Peyer's patch (tissue), 4 donors: ENCODE data around the gene CEMIP. TPM values are rescaled to one million over a fixed set of nuclear protein-coding genes. Genes with fewer than 3 reads are reported as not detected.

Experiments used
- DNase-seq, 3 donors: peaks; one replicate each; pipeline ENCODE4 v3.0.0-alpha.2; 2017 to 2019
- H3K27ac ChIP-seq, 4 donors: fragments of 200-600 bp; sonication (generic); one replicate each; pipeline ENCODE4 v1.5.1; 2016 to 2019
- H3K27me3 ChIP-seq, 2 donors: fragments of 200-600 bp; sonication (generic); one replicate each; pipeline ENCODE4 v1.5.1; 2019
- H3K36me3 ChIP-seq, 3 donors: fragments of 200-600 bp; sonication (generic); one replicate each; pipeline ENCODE4 v1.5.1; 2016 to 2019
- H3K4me1 ChIP-seq, 4 donors: fragments of 200-600 bp; sonication (generic); one replicate each; pipeline ENCODE4 v1.5.1; 2016 to 2019
- H3K4me3 ChIP-seq, 4 donors: fragments of 200-600 bp; sonication (generic); 1 replicate in 3 of 4; 2 replicates in 1 of 4; pipeline ENCODE4 v1.5.1; 2016 to 2019; ENCODE audit warnings: mild to moderate bottlenecking in 1 of 4
- H3K9me3 ChIP-seq, 4 donors: fragments of 200-600 bp; sonication (generic); one replicate each; pipeline ENCODE4 v1.5.1; 2016 to 2019; ENCODE audit warnings: mild to moderate bottlenecking in 1 of 4
- POLR2A ChIP-seq, 2 donors: fragments of 450-650 bp; IDR thresholded peaks; one replicate each; pipeline ENCODE4 v1.5.1; 2017; ENCODE audit warnings: antibody characterized with exemption in 2 of 2, mild to moderate bottlenecking in 2 of 2, moderate library complexity in 2 of 2
- total RNA-seq, 4 donors: library from RNA; depleted of rRNA; stranded (reverse); fragments of >200 nt; gene quantifications; one replicate each; pipeline ENCODE4 v1.1.0, GENCODE V29; 2016
- TF ChIP-seq, protein P1 (sequence below), 6 experiments: fragments of 450-650 bp in 4 of 6; fragments of 200-600 bp in 2 of 6; sonication (generic) in 1 of 6; IDR thresholded peaks; one replicate each; pipeline ENCODE4 v1.5.1; 2017 to 2019; ENCODE audit warnings: antibody characterized with exemption in 6 of 6, mild to moderate bottlenecking in 3 of 6, moderate library complexity in 1 of 6

Gene CEMIP
- total RNA-seq, 4 donors from 2014 or later: 0.27 to 0.83 (median 0.57) TPM; not detected in 1

DNA sequence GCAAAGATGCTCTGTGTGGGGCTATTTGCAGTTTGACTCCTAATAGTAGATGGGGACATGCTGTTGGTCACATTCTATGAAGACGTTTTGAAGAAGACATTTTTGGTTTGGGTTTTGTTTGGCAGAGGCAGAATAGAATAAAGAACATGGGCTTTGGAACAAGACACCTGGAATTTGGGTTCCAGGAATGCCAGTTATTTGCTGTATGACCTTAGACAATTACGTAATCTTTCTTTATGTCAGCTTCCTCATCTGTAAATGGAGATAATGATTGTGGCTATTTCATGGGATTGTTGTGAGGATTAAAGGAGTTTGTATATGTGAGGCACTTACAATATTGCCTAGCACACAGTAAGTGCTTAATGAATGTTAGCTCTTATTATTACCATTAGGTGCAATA lies 118.9 kb downstream of the CEMIP start:
- TF ChIP-seq, protein P1, sequence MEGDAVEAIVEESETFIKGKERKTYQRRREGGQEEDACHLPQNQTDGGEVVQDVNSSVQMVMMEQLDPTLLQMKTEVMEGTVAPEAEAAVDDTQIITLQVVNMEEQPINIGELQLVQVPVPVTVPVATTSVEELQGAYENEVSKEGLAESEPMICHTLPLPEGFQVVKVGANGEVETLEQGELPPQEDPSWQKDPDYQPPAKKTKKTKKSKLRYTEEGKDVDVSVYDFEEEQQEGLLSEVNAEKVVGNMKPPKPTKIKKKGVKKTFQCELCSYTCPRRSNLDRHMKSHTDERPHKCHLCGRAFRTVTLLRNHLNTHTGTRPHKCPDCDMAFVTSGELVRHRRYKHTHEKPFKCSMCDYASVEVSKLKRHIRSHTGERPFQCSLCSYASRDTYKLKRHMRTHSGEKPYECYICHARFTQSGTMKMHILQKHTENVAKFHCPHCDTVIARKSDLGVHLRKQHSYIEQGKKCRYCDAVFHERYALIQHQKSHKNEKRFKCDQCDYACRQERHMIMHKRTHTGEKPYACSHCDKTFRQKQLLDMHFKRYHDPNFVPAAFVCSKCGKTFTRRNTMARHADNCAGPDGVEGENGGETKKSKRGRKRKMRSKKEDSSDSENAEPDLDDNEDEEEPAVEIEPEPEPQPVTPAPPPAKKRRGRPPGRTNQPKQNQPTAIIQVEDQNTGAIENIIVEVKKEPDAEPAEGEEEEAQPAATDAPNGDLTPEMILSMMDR (IDR thresholded peaks at IDR 0.05): no peak
- TF ChIP-seq POLR2A (IDR thresholded peaks at IDR 0.05): no peak

DNA sequence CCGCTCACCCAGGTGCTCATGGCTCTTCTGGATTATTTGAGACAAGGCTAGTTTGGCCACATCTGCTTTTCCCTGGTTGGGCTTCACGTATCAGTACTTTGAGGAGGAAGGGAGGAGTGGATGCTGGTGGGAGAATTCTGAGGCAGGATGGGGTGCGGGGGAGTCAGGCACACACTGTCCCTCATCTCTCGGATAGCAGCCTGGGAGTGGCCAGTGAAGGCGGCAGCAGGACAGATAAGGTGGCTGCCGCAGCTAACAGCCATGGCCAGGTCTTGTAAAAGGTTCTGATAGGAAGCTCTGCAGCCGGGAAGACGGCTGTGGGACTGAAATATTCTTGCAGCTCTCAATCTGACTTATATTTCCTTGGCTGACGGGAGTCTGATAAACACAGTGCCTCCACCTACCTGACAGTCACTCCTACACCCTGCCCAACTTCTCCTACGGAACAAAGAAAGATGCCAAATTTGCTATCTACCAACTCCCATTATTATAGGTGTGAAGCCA lies 123.2 kb downstream of the CEMIP start:
- DNase-seq: no peak
- no peaks in the 10 kb centered on the region for H3K9me3 ChIP-seq
- H3K27me3 ChIP-seq: no peaks in the 10 kb centered on the region
- H3K4me1 ChIP-seq: no peaks in the 10 kb centered on the region
- TF ChIP-seq POLR2A (IDR thresholded peaks at IDR 0.05): no peak
- TF ChIP-seq, protein P1 (IDR thresholded peaks at IDR 0.05): no peak
- no peak overlapping the region for H3K4me3 ChIP-seq
- H3K36me3 ChIP-seq: no peaks in the 10 kb centered on the region
- no peak overlapping the region for H3K27ac ChIP-seq

More for the DNA sequence above, 118.9 kb downstream of the CEMIP start:
- Histone ChIP-seq H3K27me3 (no peaks in the 10 kb centered on the region), H3K36me3 (no peaks in the 10 kb centered on the region), H3K4me3 (no peak overlapping the region), H3K9me3 (no peaks in the 10 kb centered on the region), H3K4me1 (no peaks in the 10 kb centered on the region), H3K27ac (no peak overlapping the region)
- no peak for DNase-seq

DNA sequence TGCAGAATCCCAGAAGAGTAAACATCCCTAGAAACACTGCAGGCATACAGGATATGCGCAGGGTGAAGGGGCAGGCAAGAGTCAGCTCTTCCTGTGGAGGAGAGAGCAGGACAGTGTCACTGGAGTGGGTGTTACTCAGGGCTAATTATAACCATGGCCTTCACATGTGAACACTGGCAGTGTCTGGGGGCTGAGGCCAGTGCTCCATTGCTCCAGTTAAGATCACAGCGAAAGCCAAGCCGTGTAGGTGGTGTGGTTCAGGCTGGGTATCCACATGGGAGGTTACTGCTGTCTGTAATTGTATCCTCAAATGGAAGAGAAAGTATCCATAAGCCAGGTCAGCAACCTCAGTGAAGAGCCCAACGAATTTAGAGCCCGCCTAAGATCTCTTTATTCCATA lies 125.8 kb downstream of the CEMIP start:
- no peaks in the 10 kb centered on the region for H3K36me3 ChIP-seq
- TF ChIP-seq, protein P1 (IDR thresholded peaks at IDR 0.05): no peak
- no peak for TF ChIP-seq POLR2A (IDR thresholded peaks at IDR 0.05)
- no peaks in the 10 kb centered on the region for H3K27me3 ChIP-seq
- H3K4me3 ChIP-seq: no peak overlapping the region
- DNase-seq: no peak
- no peaks in the 10 kb centered on the region for H3K9me3 ChIP-seq
- H3K4me1 ChIP-seq: no peaks in the 10 kb centered on the region
- no peak overlapping the region for H3K27ac ChIP-seq

DNA sequence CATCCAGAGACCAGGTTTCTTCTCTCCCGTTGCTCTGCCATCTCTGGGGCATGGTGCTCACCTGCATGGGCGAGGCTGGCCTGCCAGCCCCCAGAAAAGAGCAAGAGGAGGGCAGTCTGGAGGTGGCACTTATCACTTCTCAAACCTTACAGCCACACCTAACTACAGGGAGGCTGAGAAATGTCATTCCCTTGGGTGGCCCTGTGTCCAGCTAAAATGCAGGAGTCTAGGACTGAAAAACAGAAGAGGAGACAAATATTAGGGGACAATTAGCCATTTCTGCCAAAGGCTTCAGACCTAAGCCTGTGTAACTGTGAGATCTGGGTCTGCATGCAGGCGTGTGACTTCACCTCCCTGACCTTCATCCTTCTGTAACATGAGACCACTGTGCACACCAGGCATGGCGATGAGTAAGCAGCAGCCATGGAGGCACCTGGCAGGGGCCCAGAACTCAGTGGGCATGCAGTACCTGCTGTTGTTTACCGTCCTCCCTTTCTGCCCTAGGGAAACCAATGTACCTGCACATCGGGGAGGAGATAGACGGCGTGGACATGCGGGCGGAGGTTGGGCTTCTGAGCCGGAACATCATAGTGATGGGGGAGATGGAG lies 127.1 kb downstream of the CEMIP start:
- DNase-seq: no peak
- no peaks in the 10 kb centered on the region for H3K4me1 ChIP-seq
- H3K36me3 ChIP-seq: no peaks in the 10 kb centered on the region
- no peak overlapping the region for H3K4me3 ChIP-seq
- no peaks in the 10 kb centered on the region for H3K9me3 ChIP-seq
- TF ChIP-seq, protein P1 (IDR thresholded peaks at IDR 0.05): no peak
- TF ChIP-seq POLR2A (IDR thresholded peaks at IDR 0.05): no peak
- no peaks in the 10 kb centered on the region for H3K27me3 ChIP-seq
- no peak overlapping the region for H3K27ac ChIP-seq

DNA sequence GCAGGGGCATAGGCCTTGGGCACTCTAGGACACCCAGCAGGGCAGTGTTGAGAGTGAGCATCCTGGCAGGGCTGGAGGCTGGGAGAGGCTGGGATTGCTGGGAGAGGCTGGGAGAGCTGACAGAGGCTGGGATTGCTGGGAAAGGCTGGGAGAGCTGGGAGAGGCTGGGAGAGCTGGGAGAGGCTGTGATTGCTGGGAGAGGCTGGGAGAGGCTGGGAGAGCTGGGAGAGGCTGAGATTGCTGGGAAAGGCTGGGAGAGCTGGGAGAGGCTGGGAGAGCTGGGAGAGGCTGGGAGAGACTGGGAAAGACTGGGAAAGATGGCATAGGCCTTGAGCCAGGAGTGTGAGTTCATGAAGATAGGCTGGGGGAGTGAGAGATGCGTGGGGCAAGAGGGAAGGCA lies 132.7 kb downstream of the CEMIP start:
- no peaks in the 10 kb centered on the region for H3K36me3 ChIP-seq
- H3K4me3 ChIP-seq: no peak overlapping the region
- no peak for TF ChIP-seq POLR2A (IDR thresholded peaks at IDR 0.05)
- TF ChIP-seq, protein P1 (IDR thresholded peaks at IDR 0.05): no peak
- no peaks in the 10 kb centered on the region for H3K9me3 ChIP-seq
- no peaks in the 10 kb centered on the region for H3K4me1 ChIP-seq
- H3K27me3 ChIP-seq: no peaks in the 10 kb centered on the region
- DNase-seq: no peak
- H3K27ac ChIP-seq: no peak overlapping the region
